Measurements from ENCODE around the gene RYK.
"Not testable (repeated sequence)": the region's sequence is repeated elsewhere in the genome, so short reads cannot be mapped to it uniquely, and the experiment has no call there.

The RYK gene

DNA sequence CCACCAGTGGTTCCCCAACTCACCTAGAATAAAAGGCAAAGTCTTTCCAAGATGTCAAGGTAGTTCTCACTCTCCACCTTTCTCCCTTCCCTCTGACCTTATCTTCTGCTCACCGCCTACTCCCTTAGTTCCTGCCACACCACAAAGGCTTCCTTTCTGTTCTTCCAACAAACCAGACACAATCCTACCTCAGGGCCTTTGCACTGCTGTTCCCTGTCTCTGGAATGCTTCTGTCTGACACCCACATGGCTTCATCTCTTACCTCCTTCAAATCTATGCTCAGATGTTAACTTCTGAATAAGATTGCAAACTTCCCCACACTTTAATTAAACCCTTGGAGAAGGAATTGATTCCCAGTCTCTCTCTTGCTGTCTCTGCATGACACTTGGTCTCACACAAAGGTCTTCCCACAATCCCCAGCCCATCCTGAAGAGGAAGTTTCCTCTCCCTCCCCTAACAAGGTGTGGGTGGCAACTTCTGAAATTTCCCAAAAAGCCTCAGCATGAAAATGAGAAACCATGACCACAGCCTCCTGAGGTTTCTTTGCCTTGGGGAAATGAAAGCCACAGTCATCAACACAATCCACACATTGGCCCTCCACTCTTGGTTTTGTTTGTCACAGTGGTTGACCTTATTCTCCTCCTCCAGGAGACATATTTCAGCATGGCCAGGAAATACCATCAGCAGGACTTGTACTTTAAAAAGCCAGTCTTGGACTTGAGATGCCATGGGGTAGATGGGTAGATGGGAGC, 3.0 kb upstream of the RYK start:
- no peak for DNase-seq

DNA sequence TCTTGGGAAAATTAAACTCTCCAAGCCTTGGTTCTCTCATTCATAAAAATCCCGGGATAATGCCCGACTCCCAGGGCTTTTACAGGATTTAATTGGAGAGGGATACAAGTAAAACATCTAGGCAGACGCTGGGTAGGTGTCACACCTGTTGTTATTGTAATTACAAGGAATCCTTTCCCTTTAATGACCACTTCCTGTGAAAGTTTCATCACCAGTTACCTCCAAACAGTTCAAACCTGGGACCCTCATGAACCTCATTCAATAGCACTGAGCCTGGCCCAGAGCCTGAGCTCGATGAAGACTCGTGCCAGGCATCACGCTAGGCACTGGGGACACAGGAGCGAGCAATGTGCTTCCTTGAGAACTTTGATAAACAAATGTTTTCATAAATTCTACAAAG, 2.1 kb upstream of the RYK start:
- DNase-seq = no peak

DNA sequence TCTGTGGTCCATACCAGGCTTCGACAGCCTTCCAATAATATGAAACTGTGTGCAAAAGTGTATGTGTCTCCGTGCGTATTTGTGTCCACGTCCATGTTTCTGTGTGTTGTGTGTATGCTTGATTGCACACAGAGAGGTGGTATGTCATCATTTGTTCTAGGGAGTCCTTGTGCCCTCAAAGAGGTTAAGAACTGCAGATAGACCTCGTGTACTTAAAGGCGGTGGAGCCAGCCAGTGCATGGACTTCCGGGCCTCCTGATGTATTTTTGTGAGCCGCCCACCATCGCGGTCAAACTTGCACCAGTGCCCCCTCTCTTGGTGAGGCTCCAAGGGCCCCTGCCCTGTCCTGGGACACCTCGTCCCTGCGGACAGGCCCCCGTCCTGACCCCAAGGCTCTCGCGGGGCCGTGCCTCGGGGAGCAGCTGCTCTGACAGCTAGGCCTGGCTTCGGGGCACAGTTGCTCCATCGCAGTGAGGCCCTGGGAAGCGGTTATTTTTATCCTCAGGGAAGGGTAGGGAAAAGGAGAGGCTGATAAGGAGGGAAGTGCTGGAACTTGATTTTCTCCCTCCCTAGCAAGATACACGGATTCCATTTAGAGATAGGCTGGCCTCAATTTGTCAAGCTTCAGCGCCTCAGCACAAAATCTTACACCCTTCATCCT, 1.2 kb upstream of the RYK start:
- DNase-seq = no peak

DNA sequence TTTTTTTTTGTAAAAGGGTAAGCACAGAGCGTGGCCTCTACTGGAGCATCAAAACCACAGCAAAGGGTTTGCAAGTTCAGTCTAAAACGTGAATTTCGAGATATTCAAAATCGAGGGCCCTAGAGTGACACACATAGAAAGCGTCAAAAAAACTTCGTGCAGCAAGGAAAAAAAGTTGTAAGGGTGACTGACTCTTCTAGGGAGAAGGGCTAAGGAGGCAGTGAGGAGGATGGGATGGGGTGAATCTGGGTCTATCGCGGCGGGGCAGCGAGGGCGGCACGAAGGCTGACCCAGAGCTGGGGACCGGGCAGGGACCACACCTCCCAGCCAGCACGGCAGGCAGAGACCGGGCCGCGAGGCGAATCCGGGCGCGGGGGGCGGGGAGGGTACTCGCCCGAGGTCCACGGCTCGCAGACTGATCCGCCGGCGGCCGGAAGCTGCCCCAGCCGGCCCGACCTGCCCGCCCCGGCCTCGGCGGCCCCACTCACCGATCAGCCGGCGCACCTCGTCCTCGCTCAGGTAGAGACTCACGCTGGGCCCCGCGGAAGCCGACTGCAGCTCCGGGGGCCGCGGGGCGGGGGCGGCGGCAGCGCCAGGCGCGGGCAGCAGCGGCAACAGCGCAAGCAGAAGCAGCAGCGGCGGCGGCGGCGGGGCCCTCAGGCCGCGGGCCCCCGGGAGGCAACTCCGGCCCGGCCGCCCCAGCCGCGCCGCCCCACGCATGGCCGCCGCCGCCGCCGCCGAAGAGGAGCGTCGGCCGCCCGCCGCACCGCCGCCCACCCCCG, 533 bp downstream of the RYK start:
- DNase-seq = no peak

DNA sequence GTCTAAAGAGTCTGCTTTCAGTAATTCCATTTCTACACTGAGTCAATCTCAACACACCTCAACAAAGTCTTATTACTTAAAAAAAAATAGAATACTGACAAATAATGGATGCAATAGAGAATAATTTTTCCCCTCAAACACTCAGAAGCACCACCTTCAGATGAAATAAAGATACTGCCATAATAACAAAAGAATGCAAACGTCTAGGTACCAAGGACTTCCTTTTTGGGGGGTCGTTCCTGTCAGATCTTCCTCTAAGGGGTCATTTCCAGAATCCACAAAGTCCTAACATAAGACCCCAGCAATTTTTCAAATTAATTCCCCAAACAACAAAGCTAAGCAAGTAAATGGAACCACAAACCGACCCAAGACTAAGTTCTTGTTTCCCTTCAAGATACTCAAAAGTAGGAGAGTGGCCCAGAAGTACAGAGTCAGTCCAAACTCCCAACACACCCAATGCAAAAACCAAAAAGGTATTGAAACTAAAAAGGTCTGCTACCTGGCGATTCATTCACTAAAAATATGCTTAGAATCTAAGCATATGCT, 1.3 kb downstream of the RYK start:
- no peak for DNase-seq

DNA sequence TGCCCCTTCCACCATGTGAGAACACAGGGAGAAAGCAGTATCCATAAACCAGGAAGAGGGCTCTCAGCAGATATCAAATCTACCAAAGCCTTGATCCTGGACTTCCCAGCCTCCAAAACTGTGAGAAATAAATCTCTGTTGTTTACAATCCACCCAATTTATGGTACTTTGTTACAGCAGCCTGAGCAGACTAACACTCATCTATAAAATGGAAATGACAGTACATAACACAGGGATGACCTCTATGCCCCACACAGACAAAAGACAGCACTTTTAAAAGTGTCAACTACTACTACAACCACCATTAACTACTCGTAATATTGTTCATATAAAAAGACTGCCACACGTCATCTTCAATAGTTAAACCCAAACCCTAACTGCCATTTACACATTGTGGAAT, 5.7 kb downstream of the RYK start:
- no peak for DNase-seq

DNA sequence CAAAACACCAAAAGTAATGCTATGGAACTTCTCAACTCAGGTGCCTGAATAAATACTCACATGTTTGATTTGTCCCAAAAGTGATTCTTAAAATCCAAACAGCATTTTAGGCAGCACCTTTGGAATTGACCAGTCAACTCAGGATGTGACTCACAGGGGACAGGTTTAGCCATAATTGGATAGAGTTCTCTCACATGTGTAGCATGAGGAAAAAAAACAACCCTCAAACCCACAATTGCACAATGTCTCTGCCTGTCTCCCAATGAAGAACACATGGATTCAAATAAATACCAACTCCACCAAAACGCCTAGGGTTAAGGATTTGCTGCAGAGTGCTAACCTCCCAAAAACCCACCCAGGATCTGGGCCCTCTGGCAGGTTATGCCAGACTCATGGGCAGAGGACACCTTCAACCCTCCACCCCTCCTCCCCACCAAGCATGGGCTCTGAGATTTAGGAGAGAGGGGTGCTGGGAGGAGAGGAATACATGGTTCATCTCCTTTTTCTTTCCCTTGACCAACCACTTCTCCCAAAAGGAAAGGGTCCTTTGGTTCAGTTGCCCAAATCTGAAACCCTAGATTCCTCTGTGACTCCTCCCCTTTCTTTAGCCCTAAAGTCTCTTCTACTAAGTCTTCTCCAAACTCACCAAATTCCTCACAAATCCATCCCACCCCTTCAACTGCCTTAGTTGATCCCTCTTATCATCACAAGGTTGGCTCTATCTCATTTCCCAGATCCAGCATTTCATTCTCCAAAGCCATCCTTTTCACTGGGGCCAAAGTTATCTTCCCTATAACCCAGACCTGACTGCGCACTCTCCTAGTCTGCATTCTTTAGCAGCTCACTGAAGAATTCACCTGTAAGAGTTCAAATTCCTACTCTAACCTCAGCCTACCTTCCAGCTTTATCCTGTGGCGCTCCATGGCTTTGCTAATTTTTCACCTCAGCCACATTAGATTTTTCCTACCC, 7.7 kb downstream of the RYK start:
- no peak for DNase-seq

DNA sequence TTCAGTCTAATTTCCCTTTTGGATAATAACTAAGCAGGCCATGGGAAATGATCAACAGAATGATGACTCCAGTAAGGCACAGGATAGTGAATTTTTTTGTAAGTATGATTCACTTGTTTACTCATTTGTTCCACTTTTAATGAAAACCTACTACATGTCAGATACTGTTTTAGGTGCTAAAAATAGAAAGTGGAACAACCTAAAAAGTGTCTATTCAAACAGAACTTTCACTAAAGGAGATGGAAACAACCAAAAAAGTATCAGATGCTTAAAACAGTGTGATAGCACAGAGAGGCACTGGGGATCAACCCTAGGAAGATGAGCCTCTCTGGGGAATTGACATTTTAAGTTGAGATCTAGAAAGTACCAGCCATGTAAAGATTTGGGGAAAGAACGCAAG, 11.1 kb downstream of the RYK start:
- DNase-seq = no peak

DNA sequence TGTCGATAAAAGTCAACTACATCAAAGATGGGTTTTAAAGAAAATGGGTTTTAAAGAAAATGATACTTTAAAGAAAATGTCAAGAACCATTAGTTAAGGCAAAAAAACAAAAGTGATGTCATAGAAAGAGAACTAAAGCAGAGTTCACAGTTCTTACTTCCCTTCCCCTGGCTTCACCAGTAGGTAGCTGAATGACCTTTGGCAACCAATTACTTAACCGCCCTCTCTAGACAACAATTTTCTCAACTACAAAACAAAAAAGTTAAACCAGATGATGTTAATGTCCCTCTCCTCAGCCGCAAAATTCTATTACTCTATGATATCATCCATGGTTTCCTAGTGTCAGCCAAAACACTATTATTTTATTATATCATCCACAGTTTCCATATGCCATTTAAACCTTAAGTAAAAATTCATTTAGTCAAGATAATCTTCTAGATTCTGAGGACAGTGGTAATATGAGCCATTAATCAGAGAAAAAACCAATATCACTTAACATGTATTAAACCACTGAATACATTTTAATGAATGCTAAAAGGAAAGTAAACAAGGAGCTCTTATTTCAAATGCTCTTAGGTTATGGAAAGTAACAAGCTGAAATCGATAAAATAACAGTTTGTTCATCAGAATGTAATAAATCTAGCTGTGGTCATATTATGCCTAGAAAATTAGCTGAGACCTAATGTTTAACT, 13.1 kb downstream of the RYK start:
- DNase-seq = no peak

DNA sequence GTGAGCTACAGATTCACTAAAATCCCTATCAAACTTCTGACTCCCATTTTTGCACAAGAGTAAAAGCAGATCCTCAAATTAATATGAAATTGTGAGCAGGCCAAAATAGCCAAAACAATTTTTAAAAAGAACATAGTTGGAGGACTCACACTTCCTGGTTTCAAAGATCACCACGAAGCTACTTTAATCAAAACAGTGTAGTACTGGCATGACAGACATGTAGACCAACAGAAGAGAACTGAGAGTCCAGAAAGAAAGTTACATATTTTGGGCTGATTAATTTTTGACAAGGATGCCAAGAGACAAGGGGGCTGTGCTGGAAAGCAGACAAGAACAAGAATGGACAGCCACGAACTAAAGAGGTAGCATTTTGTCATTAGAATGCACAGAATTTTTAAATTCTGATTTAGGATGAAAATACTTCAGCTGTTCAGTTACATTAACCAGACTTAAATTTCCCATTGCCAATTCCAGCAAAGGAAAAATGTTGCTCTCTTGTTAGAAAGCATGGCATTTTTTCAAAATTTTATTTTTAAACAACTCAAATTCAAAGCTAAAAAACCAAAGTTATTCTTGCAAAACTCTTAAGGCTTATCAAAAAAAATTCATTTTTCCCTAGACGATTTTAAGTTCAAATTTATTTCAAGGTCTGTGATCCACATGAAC, 14.0 kb downstream of the RYK start:
- DNase-seq = no peak

DNA sequence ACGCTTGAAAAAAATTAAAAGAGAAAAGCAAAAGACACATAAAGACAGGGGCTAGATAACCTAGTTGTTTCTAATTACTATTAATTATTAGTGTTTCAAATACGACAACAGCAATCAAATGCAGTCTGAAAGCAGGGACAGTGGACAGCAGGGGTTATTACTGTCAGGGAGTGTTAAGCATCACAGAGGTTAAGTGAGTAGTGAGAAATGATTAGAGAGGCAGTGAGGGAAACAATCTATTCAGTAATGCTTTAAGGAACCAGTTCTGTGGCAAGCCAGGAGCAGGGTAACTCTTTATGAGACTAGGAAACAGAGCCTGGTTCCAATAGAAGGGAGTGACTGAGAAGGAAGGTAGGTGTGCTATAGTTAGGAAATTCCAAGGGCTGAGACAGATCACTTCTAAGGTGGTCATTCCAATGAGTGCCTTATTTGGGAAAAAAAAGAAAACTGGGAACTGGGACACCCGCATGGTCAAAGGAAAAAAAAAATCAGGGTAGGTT, 15.0 kb downstream of the RYK start:
- no peak for DNase-seq

DNA sequence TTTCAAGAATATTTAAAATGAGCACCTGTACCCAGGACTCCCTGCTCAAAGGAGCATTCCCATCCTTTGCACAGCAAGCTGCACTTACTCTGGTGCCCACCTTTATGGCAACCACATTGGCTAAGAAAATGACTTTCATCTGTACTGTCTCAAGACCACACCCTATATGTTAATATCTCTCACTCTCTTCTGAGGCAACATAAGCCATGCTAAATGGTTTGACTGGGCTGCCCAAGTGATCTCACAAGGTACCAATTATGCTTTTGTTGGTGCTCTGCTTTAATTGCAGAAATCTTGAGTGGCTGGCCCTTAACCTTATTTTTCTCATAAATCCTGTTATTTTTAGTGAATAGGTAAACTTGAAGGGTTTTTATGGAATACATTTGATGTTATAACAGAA, 17.7 kb downstream of the RYK start:
- DNase-seq = no peak

DNA sequence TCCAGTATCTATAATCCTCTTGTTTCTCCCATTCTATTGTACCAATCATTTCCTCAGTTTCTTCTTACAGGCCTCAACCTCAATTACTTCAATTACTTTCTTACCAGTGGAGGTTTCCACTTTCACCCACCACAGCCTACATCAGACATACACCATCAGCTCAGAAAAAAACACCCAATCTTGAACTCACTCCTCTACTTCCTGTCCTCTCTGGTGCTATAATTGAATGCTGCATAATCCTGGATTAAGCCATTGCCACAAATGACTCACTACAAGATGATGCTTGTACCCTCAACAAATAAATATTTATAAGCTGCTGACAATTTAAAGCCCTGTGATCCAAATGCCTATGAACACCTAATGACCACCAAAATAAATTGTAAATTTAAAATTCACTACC, 18.5 kb downstream of the RYK start:
- no peak for DNase-seq

DNA sequence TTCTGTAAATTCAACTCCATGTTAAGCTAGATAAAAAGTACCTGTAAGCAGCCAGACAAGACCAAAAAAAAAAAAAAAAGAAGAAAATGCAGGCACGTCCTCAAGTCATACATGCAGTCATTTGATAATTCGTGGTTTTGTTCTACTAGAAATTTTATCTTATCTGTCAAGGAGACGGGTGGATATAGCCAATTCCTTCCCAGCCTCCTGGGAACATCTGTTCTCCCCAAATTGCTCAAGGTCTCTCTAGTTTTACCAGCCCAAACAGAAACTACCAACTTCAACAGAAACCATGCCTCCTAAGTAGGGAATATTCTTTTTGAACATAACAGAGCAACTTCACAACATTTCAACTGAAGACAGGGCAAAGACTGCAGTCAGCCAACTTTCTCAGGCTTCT, 19.5 kb downstream of the RYK start:
- no peak for DNase-seq

DNA sequence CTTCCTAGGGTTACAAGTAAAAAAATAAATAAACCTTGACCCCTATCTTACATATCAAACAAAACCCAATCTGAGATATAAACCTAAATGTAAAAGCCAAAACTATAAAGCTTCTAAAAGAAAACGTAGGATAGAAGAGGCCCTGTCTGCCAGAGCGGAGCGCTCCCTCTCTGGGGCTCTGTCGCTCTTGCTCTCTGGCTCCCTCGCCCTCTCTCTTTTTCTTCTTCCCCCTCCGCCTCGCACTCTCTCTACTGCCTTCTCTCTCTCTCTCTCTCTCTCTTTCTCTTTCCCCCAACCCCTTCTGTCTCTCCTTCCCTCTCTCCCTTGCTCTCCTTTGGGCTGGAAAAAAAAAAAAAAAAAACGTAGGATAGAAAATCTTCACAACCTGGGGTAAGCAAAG, 21.6 kb downstream of the RYK start:
- DNase-seq = no peak

DNA sequence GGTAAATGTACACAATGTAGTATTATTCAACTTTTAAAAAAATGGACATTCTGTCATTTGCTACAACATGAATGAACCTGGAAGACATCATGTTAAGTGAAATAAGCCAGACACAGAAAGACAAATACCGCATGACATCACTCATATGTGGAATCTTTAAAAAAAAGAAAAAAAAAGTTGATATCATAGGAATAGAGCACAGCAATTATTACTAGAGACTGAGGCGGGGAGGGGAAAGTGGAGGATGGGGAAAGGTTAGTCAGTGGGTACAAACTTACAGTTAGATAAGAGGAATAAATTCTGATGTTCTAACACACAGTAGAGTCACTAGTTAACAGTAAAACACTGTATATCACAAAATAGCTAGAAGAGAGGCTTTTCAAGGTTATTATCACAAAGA, 22.2 kb downstream of the RYK start:
- no peak for DNase-seq

DNA sequence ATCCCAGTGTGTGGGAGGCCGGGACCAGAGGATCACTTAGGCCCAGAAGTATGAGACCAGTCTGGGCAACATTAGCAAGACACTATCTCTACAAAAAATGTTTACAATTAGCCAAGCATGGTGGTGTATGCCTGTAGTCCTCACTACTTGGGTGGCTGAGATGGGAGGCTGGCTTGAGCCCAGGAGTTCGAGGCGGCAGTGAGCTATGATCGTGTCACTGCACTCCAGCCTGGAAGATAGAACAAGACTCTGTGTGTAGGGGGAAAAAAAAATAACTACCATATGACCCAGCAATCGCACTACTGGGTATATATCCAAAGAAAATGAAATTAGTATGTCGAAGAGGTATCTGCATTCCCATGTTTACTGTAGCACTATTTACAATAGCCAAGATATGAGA, 22.6 kb downstream of the RYK start:
- DNase-seq = no peak

DNA sequence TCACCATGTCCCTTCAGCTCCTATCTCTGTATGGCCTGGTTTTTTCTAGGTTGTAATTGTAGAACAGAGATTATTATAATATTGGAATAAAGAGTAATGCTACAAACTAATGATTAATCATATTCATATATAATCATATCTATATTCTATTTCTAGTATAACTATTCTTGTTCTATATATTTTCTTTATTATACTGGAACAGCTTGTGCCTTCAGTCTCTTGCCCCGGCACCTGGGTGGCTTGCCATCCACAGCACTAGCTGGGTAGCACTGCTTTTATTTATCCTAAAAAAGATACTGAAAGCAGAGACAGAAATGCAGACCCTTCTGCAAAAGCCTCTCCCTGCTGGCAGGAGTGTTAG, 25.9 kb downstream of the RYK start:
- DNase-seq = not testable (repeated sequence)

DNA sequence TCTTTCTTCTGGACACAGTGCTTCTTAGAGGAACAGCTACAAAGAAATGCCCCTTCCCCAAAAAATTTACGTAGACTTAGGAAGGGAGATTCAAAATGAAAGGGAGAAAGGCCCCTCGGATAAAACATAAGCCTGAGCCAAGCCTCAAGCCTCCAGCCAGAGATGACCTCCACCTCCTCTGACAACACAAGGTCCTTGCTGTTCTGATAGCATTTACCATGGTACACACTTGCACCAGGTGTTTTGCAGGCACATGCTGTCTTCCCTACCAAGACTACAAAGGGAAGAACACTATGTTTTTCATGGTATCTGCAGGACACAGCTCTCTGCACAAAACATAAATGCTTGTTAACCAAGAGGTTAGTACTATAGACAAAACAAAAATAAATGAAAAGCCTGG, 27.8 kb downstream of the RYK start:
- no peak for DNase-seq

DNA sequence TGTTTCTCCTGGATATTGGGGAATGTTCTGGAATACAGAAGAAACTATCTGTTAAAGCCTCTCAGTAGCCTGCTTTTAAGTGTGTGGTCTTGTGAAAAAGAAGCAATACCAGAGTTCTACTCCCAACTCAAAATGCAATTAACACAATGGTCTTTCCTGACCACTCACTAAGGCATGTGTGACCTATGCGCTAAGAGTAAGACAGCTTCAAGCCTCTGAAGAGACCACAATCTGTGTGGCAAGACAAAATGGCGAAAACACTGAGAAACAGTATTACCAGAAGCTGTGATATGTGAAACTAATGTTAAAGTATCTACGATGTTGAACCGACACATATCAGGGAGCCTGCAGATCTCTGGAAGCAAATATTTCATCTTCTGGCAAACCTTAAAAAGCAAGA, 33.8 kb downstream of the RYK start:
- no peak for DNase-seq

DNA sequence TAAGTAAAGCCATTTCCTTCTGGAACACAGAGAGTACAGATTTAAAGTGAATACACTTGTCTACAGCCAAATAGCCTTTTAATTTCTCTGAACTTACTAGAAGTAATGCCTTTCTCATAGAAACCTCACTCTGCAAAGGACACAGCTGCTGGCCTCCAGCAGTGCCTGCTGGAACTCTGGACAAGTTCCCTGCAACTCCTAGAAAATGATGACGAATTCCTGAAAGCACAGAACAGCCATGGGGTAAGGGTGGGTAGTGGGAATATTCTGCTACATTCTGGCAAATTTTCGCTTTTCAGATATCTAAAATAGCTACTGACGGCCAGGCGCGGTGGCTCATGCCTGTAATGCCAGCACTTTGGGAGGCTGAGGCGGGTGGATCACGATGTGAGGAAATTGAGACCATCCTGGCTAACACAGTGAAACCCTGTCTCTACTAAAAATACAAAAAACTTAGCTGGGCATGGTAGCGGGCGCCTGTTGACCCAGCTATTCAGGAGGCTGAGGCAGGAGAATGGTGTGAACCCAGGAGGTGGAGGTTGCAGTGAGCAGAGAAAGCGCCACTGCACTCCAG, 34.4 kb downstream of the RYK start:
- DNase-seq = no peak
